Measurements from ENCODE around the gene GEN1. TPM values are rescaled to one million over a fixed set of nuclear protein-coding genes. Genes with fewer than 3 reads are reported as not detected.

Gene GEN1
- total RNA-seq, 2 experiments from 2014 or later, result 19.8 to 27.6 TPM

DNA sequence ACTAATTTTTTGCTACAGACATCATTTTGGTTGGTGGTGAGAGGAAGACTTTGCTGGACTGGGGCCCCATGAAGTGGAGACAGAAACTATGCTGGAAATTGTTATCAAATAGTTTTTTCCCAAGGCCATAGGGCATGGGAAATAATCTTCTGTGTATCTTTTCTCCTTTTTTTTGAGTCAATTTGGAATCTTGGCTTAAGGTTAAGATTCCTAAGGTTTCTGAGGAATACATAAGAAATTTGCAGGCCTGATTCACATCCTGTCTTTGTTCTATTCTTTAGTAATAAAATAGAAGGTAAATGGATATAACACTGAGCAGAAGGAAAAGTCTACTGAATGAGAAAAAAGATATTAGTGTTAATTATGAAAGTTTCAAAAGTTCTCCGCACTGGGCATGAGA is 16.9 kb upstream of the GEN1 start:
- ChIA-PET CTCF (interaction anchor here (1.5 kb wide), 1 partner anchor 17 kb away, joined by 8 read pairs; no protein-coding TSS in a partner anchor), POLR2A (no interaction called here)
- no peaks in the 10 kb centered on the region for H3K9me3 Mint-ChIP-seq
- peaks cover 34% of the 10 kb centered on the region for H3K36me3 Mint-ChIP-seq (ENCODE audit: low read depth)
- H3K4me3 Mint-ChIP-seq, result no peak overlapping the region
- intact Hi-C loops (cut with micrococcal nuclease), result no loop called here
- no peak overlapping the region for H3K27ac Mint-ChIP-seq
- no peak for DNase-seq
- H3K4me1 Mint-ChIP-seq (ENCODE audit: low read depth), result peaks cover 3% of the 10 kb centered on the region
- no peak for ATAC-seq
- TF ChIP-seq, protein P1, sequence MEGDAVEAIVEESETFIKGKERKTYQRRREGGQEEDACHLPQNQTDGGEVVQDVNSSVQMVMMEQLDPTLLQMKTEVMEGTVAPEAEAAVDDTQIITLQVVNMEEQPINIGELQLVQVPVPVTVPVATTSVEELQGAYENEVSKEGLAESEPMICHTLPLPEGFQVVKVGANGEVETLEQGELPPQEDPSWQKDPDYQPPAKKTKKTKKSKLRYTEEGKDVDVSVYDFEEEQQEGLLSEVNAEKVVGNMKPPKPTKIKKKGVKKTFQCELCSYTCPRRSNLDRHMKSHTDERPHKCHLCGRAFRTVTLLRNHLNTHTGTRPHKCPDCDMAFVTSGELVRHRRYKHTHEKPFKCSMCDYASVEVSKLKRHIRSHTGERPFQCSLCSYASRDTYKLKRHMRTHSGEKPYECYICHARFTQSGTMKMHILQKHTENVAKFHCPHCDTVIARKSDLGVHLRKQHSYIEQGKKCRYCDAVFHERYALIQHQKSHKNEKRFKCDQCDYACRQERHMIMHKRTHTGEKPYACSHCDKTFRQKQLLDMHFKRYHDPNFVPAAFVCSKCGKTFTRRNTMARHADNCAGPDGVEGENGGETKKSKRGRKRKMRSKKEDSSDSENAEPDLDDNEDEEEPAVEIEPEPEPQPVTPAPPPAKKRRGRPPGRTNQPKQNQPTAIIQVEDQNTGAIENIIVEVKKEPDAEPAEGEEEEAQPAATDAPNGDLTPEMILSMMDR (IDR thresholded peaks at IDR 0.05), result no peak
- H3K27me3 Mint-ChIP-seq, result no peaks in the 10 kb centered on the region

DNA sequence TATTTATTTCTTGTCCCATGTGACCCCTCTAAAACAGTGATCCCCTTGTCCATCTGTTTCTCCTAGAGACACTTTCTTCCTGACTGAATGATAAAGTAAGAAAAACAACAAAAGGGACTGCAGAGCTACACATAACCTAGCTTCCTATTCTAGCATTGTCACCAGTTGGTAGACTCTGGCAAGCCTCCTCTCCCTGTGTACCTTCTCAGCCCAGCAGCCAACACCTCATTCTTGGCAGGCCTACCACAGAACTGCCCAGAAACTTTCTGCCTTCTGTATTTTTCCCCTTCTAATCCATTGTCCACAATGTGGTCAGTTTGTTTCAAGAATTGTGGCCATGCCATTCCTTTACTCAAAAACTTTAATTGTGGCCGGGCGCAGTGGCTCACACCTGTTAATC is 13.7 kb upstream of the GEN1 start:
- CTCF ChIA-PET, result no interaction called here
- no peak for DNase-seq
- no peaks in the 10 kb centered on the region for H3K9me3 Mint-ChIP-seq
- ATAC-seq, result no peak
- intact Hi-C loops (cut with micrococcal nuclease), result no loop called here
- TF ChIP-seq, protein P1 (IDR thresholded peaks at IDR 0.05), result no peak
- peaks cover 3% of the 10 kb centered on the region for H3K4me1 Mint-ChIP-seq (ENCODE audit: low read depth)
- no peaks in the 10 kb centered on the region for H3K27me3 Mint-ChIP-seq
- peaks cover 33% of the 10 kb centered on the region for H3K36me3 Mint-ChIP-seq (ENCODE audit: low read depth)
- POLR2A ChIA-PET, result no interaction called here
- no peak overlapping the region for H3K27ac Mint-ChIP-seq
- no peak overlapping the region for H3K4me3 Mint-ChIP-seq

DNA sequence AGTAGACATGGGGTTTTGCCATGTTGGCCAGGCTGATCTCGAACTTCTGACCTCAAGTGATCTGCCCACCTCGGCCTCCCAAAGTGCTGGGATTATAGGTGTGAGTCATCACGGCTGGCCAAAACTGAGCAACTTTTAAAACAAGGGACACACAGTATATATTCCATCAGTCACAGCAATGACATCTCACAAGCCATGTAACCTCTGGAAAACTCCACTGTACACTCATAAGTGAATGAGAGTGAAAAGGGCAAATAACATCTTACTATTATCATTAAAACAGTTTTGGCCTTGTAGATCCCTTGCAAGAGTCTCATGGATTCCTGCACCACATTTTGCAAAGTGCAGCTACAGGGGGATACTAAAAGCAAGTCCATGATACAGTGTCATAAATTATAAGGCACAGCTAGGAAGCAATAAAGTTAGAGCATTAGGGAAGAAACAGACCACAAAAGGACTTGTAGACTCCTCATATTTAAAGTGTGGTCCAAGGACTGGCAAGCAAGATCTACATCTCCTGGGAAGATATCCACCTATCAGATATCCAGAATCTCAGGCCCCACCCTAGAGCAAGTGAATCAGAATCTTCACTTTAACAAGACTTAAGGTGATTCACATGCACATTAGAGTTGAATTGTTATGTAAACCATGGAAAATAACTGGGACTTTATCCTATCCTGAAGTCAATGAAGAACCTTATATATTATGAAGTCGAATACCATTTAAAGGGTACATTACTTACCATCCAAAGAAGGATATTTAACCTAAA is 6.1 kb upstream of the GEN1 start:
- intact Hi-C loops (cut with micrococcal nuclease), result no loop called here
- DNase-seq, result no peak
- H3K9me3 Mint-ChIP-seq, result no peaks in the 10 kb centered on the region
- ATAC-seq, result no peak
- CTCF ChIA-PET, result no interaction called here
- peaks cover 27% of the 10 kb centered on the region for H3K4me1 Mint-ChIP-seq (ENCODE audit: low read depth)
- H3K27me3 Mint-ChIP-seq, result no peaks in the 10 kb centered on the region
- H3K27ac Mint-ChIP-seq, result no peak overlapping the region
- peaks cover 13% of the 10 kb centered on the region for H3K36me3 Mint-ChIP-seq (ENCODE audit: low read depth)
- no peak overlapping the region for H3K4me3 Mint-ChIP-seq
- TF ChIP-seq, protein P1 (IDR thresholded peaks at IDR 0.05), result no peak
- POLR2A ChIA-PET, result no interaction called here

DNA sequence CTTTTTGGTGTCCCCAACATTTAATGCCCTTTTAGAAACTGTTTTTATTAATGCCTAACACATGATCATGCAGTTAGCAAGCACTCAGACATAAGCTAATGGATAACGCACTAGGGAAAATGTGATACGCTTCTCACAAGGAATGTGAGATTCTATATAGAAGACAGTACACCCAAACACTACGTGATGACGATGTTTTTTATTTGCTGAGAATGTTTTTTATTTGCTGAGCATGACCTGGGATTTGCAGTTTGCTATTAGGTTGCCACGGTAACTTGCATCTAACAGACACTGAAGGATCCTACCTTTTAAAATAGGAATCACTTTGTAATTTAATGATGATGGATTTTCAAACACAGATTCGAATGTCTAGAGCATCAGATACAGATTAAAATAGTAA is 5.2 kb upstream of the GEN1 start:
- ATAC-seq (no peak), DNase-seq (no peak)
- H3K36me3 Mint-ChIP-seq (ENCODE audit: low read depth), result peaks cover 13% of the 10 kb centered on the region
- no peak overlapping the region for H3K4me3 Mint-ChIP-seq
- CTCF ChIA-PET, result no interaction called here
- POLR2A ChIA-PET, result no interaction called here
- no peaks in the 10 kb centered on the region for H3K9me3 Mint-ChIP-seq
- H3K4me1 Mint-ChIP-seq (ENCODE audit: low read depth), result peaks cover 27% of the 10 kb centered on the region
- H3K27me3 Mint-ChIP-seq, result no peaks in the 10 kb centered on the region
- H3K27ac Mint-ChIP-seq, result no peak overlapping the region
- intact Hi-C loops (cut with micrococcal nuclease), result no loop called here
- TF ChIP-seq, protein P1 (IDR thresholded peaks at IDR 0.05), result no peak

- no peak for ATAC-seq
- TF ChIP-seq, protein P1 (IDR thresholded peaks at IDR 0.05), result no peak
- no peak for DNase-seq
- Mint-ChIP-seq H3K27ac (peak overlapping the region; percentile 9), H3K36me3 (ENCODE audit: low read depth) (peaks cover 10% of the 10 kb centered on the region), H3K9me3 (no peaks in the 10 kb centered on the region), H3K4me3 (no peak overlapping the region), H3K4me1 (ENCODE audit: low read depth) (peaks cover 29% of the 10 kb centered on the region), H3K27me3 (no peaks in the 10 kb centered on the region)
- CTCF ChIA-PET, result no interaction called here
- POLR2A ChIA-PET, result no interaction called here
- intact Hi-C loops (cut with micrococcal nuclease), result no loop called here
Measured at GRCh38 chr2:17749753-17750438, 4.0 kb upstream of the GEN1 start.
